Hepatocyte (in vitro differentiated cells): Measurements from ENCODE around the gene MRTFB. TPM values are rescaled to one million over a fixed set of nuclear protein-coding genes. Genes with fewer than 3 reads are reported as not detected.

Experiments used
- DNase-seq: peaks from one replicate; pipeline ENCODE4 v3.0.0-alpha.2; 2016; ENCODE audit warnings: low spot score
- H2AFZ ChIP-seq: fragments of 200-600 bp; sonication (generic); 2 replicates; pipeline ENCODE4 v1.6.0; 2016; ENCODE audit warnings: antibody characterized with exemption, mild to moderate bottlenecking
- H3K27ac ChIP-seq: fragments of 200-600 bp; sonication (generic); 2 replicates; pipeline ENCODE4 v1.5.1; 2016; ENCODE audit warnings: mild to moderate bottlenecking
- H3K27me3 ChIP-seq: fragments of 200-600 bp; sonication (generic); 2 replicates; pipeline ENCODE4 v1.6.1; 2016
- H3K36me3 ChIP-seq: fragments of 200-600 bp; sonication (generic); replicated peaks from 2 replicates; pipeline ENCODE4 v1.5.1; 2016; ENCODE audit warnings: low read depth; ENCODE audit not compliant: insufficient read depth
- H3K4me1 ChIP-seq: fragments of 200-600 bp; sonication (generic); 2 replicates; pipeline ENCODE4 v1.5.1; 2016; ENCODE audit warnings: mild to moderate bottlenecking, moderate library complexity; ENCODE audit not compliant: insufficient read depth
- H3K4me2 ChIP-seq: fragments of 200-600 bp; sonication (generic); 2 replicates; pipeline ENCODE4 v1.6.0; 2016
- H3K4me3 ChIP-seq: fragments of 200-600 bp; sonication (generic); 2 replicates; pipeline ENCODE4 v1.5.1; 2016; ENCODE audit warnings: mild to moderate bottlenecking
- H3K79me2 ChIP-seq: fragments of 200-600 bp; sonication (generic); 2 replicates; pipeline ENCODE4 v1.6.0; 2017; ENCODE audit warnings: mild to moderate bottlenecking
- H3K9me2 ChIP-seq: fragments of 200-600 bp; sonication (generic); replicated peaks from 2 replicates; pipeline ENCODE4 v1.6.0; 2017; ENCODE audit warnings: mild to moderate bottlenecking; ENCODE audit not compliant: insufficient read depth
- H3K9me3 ChIP-seq: fragments of 200-600 bp; sonication (generic); 2 replicates; pipeline ENCODE4 v1.5.1; 2016; ENCODE audit warnings: low read depth, mild to moderate bottlenecking
- H4K20me1 ChIP-seq: fragments of 200-600 bp; sonication (generic); 2 replicates; pipeline ENCODE4 v1.6.0; 2016; ENCODE audit warnings: mild to moderate bottlenecking; ENCODE audit not compliant: insufficient read depth, poor library complexity, severe bottlenecking
- CTCF ChIP-seq: fragments of 200-600 bp; sonication (generic); IDR thresholded peaks from 2 replicates; pipeline ENCODE4 v1.5.1; 2016; ENCODE audit warnings: antibody characterized with exemption, mild to moderate bottlenecking; ENCODE audit not compliant: poor library complexity
- EZH2 ChIP-seq: fragments of 200-600 bp; sonication (generic); IDR thresholded peaks from 2 replicates; pipeline ENCODE4 v1.6.1; 2016; ENCODE audit warnings: antibody characterized with exemption, mild to moderate bottlenecking, borderline replicate concordance
- EZH2phosphoT487 ChIP-seq: fragments of 200-600 bp; sonication (generic); IDR thresholded peaks from one replicate; pipeline ENCODE4 v1.6.1; 2018; ENCODE audit warnings: antibody characterized with exemption, mild to moderate bottlenecking, low read depth, moderate library complexity; ENCODE audit not compliant: unreplicated experiment, severe bottlenecking
- WGBS: methylation state at CpG from one replicate; pipeline ENCODE4 v1.1.6; 2016; ENCODE audit warnings: low lambda C conversion rate; ENCODE audit errors: missing lambda C conversion rate; 5-methylcytosine and 5-hydroxymethylcytosine counted together
- polyA plus RNA-seq: library from polyadenylated mRNA; unstranded; fragments of >200 nt; fragmentation: Nextera tagmentation; extraction: Ambion mirVana; gene quantifications from 2 replicates; pipeline ENCODE4 v1.2.1, GENCODE V29; 2016
- total RNA-seq: library from RNA; depleted of rRNA; stranded (reverse); fragments of >200 nt; gene quantifications from 2 replicates; pipeline ENCODE4 v1.2.3, GENCODE V29; 2014

The MRTFB gene
- total and polyA plus RNA-seq, 2 experiments from 2014 or later: 10.9 to 27.9 TPM

- H3K36me3 ChIP-seq: no peaks in the 10 kb centered on the region
- TF ChIP-seq EZH2phosphoT487: no peak
- no peak for TF ChIP-seq CTCF
- TF ChIP-seq EZH2: no peak
Measured at GRCh38 chr16:14164916-14165662, 94.0 kb downstream of the MRTFB start.

GRCh38 chr16:14168146-14168545 is 97.0 kb downstream of the MRTFB start:
- H3K4me1 ChIP-seq: no peaks in the 10 kb centered on the region
- no peaks in the 10 kb centered on the region for H4K20me1 ChIP-seq
- peaks cover 36% of the 10 kb centered on the region for H3K79me2 ChIP-seq
- TF ChIP-seq EZH2 (no peak), CTCF (no peak), EZH2phosphoT487 (no peak)
- H3K9me2 ChIP-seq: no peaks in the 10 kb centered on the region
- WGBS: 80% methylated on average over 3 of the region's 3 CpGs
- no peak overlapping the region for H2AFZ ChIP-seq
- H3K36me3 ChIP-seq: no peaks in the 10 kb centered on the region
- H3K9me3 ChIP-seq: no peaks in the 10 kb centered on the region
- no peaks in the 10 kb centered on the region for H3K27me3 ChIP-seq
- H3K27ac ChIP-seq: no peak overlapping the region
- no peak overlapping the region for H3K4me2 ChIP-seq
- H3K4me3 ChIP-seq: no peak overlapping the region
- DNase-seq: no peak

More at GRCh38 chr16:14164916-14165662, 94.0 kb downstream of the MRTFB start:
- Histone ChIP-seq H3K4me2 (no peak overlapping the region), H4K20me1 (no peaks in the 10 kb centered on the region), H3K4me3 (no peak overlapping the region), H3K27ac (peak overlapping the region; percentile 16), H3K9me2 (no peaks in the 10 kb centered on the region), H3K27me3 (no peaks in the 10 kb centered on the region), H3K4me1 (no peaks in the 10 kb centered on the region), H3K9me3 (no peaks in the 10 kb centered on the region), H2AFZ (no peak overlapping the region), H3K79me2 (peaks cover 27% of the 10 kb centered on the region)
- WGBS: 77% methylated on average over 5 of the region's 5 CpGs
- DNase-seq: peak; percentile 5

GRCh38 chr16:14172200-14172809 is 101.2 kb downstream of the MRTFB start:
- DNase-seq: peak; percentile 27
- Histone ChIP-seq H3K4me1 (no peaks in the 10 kb centered on the region), H3K9me2 (no peaks in the 10 kb centered on the region), H3K4me3 (no peak overlapping the region), H4K20me1 (no peaks in the 10 kb centered on the region), H3K27me3 (no peaks in the 10 kb centered on the region), H3K9me3 (no peaks in the 10 kb centered on the region), H3K4me2 (no peak overlapping the region), H3K27ac (no peak overlapping the region), H2AFZ (no peak overlapping the region), H3K79me2 (peaks cover 23% of the 10 kb centered on the region), H3K36me3 (no peaks in the 10 kb centered on the region)
- WGBS: 93% methylated on average over 3 of the region's 3 CpGs
- TF ChIP-seq CTCF: no peak
- TF ChIP-seq EZH2: no peak
- no peak for TF ChIP-seq EZH2phosphoT487
